ENCODE results near the gene VWF. TPM values are rescaled to one million over a fixed set of nuclear protein-coding genes. Genes with fewer than 3 reads are reported as not detected.

VWF gene
- polyA plus RNA-seq, 1 donor: 41.9 TPM

DNA sequence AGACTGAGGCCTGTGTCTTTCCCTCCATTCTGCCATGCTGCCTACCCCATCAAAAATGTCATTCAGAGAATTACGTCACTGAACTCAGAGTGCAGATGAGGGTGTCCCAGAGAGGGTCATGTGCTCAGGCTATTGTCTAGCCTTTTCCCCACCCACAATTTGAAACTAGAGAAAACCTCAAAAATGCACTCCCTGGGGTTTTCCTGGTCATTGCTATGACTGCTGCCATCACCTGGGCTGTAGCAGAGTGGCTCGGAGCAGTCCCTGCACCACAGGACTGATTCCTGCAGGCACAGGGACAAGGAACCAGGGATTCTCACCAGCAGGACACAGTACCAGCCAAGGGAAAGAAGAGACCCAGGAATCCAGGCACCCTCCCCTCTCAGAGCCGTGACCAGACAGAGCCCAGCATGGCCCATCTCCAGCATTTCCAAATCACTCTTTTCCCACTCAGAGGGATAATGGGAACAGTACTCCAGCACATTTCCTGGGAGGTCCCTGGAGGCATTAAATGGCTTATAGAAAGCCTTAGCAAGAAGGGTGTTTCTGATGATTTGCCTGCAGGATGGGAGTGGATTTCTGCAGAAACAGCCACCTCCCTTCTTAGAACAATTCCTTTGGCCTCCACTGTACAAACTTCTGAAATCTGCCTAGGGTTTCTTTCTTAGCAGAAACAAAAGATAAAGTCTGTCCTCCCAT is 45.9 kb downstream of the VWF start:
- DNase-seq (ENCODE audit: low read depth): no peak

DNA sequence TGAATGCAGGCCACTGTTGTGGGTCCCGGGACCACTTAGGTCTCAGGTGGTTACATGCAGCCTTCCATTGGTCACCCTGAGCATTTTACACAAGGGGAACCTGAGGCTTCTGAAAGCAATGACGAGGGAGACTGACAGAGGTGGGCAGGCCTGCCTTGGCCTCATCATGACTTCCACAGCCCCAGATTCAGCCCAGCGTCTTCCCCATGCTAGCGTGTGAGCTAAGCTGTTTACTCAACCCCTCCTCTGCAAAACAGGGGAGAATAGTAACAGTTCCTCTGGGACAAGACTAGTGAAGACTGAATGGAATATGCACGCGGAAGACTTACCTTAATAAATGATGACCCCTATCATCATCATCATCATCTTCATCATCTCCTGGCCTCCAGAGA is 46.8 kb downstream of the VWF start:
- no peak for DNase-seq (ENCODE audit: low read depth)

DNA sequence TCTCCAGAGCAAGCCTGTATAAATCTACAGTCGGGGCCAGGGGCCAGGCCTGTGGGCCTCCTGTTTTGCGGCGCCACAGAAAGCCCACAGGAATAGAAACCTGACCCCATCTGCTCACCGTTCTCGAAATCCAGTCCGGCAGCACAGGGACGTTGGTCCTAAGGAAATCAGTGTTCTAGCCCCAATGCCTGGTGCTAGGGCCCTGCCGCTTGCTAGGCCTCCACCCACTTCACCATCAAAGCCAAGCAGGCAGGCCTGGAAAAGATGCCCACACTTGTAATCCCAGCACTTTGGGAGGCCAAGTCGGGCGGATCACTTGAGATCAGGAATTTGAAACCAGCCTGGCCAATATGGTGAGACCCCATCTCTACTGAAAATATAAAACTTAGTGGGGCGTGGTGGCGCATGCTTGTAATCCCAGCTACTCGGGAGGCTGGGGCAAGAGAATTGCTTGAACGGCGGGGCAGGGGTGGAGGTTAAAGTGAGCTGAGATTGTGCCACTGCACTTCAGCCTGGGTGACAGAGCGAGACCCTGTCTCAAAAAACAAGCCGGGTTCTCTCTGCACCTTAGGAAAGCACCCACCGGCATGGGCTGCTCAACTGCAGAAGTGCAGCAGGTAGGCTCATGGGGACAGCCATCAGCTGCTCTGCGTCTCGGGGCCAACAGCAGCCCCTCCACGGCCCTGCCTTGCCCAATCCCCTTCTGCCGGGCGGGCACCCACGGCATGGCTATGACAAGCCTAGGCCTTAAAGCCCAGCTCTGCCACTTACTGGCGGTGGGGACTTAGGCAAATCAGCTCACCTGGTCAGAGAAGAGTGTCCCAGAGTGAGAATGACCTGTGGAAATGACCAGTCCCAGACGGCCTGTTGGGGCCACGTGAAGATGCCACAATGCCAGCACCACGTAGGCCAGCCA is 47.4 kb downstream of the VWF start:
- DNase-seq (ENCODE audit: low read depth): no peak

DNA sequence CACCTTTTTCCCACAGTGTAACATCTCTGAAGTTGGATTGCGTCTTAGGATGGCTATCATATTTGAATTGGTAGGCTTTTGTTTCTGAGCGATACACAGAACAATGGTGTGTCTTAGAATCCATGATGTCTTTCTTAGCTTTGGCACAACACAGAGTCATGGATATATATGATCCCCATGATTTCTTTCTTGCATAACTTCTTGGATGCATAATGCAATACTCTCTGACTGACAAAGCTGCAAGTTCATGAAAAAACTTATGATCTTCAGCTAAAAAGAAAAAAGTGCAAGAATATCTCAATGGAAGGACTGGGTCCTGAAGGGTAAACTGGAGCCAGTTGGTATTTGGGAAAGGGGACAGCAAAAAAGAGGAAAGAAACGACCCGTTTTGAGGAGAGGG is 48.1 kb downstream of the VWF start:
- DNase-seq (ENCODE audit: low read depth): no peak

GRCh38 chr12:6074979-6075585 is 49.4 kb downstream of the VWF start:
- no peak for DNase-seq (ENCODE audit: low read depth)

- DNase-seq (ENCODE audit: low read depth): no peak
Measured at GRCh38 chr12:6074427-6074826, 50.0 kb downstream of the VWF start.

DNA sequence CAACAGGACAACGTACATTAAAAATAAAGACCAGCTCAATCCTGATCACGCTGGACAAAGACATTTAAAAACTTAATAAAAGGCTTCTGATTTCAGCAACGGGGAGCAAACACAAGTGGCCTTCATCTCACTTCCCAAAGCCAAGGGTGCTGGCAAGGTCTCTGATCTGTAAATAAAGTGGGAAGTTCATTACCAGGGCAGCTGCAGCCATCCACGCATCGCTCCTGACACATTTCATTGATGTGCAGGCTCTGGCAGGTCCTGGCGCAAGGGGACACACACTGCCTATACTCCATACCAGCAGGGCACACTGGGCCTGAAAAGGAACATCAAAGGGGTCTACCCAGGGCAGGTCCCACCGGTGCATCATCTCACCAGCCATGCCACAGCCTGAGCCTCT is 51.0 kb downstream of the VWF start:
- DNase-seq (ENCODE audit: low read depth): no peak

GRCh38 chr12:6072302-6072752 is 52.1 kb downstream of the VWF start:
- no peak for DNase-seq (ENCODE audit: low read depth)

GRCh38 chr12:6071589-6071988 is 52.9 kb downstream of the VWF start:
- no peak for DNase-seq (ENCODE audit: low read depth)

- DNase-seq (ENCODE audit: low read depth): no peak
Measured at GRCh38 chr12:6070472-6071257, 53.8 kb downstream of the VWF start.

GRCh38 chr12:6069437-6070093 is 54.9 kb downstream of the VWF start:
- no peak for DNase-seq (ENCODE audit: low read depth)

DNA sequence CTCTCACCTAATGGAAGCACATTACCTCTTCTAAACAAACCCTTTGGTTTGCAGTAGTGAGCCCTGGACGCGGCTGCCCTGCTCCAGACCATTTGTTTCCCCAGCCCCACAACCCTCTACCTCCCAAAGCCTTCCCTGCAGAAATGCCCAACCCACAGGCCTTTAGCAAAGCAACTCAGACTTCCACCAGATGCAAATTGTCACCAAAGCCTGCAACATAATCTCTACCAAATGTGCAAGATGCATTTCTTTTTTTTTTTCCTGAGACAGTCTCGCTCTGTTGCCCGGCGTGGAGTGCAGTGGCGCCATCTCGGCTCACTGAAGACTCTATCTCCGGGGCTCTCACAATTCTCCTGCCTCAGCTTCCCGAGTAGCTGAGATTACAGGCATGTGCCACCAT is 56.2 kb downstream of the VWF start:
- no peak for DNase-seq (ENCODE audit: low read depth)

GRCh38 chr12:6067152-6067916 is 57.1 kb downstream of the VWF start:
- no peak for DNase-seq (ENCODE audit: low read depth)

DNA sequence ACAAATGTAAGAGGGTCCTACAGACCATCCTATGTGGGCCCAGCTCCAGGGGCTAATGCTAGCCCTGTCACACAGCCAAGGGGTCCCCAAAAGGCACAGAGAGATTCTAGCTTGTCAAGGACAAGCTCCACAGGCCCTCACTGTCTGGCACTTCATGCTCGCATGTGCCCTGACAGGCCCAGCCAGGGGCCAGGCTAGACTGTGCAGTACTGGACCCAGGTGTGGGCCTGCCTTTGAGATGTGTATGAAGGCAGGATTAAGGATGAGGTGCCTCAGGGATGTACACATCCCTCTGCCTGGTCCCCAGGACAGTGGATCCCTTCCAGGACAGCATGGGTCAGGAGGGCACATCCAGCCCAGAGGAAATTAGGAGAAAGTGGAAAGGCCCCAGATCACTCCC is 57.8 kb downstream of the VWF start:
- no peak for DNase-seq (ENCODE audit: low read depth)

DNA sequence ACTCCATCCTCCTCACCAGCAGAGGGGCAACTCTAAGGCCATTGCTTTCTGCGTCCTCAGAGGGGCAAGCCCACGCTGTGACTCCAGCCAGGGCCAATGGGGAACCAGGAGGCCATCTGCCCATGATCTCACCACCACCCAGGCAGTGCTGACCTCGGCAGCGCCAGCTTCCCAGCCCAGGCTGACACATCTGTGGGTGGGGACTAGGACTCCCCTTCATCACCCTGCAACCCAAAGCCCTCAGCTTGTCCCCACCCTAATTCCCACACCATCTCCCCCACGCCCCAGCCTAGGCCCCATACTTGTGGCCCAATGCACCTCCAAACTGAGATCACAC is 58.6 kb downstream of the VWF start:
- no peak for DNase-seq (ENCODE audit: low read depth)

DNA sequence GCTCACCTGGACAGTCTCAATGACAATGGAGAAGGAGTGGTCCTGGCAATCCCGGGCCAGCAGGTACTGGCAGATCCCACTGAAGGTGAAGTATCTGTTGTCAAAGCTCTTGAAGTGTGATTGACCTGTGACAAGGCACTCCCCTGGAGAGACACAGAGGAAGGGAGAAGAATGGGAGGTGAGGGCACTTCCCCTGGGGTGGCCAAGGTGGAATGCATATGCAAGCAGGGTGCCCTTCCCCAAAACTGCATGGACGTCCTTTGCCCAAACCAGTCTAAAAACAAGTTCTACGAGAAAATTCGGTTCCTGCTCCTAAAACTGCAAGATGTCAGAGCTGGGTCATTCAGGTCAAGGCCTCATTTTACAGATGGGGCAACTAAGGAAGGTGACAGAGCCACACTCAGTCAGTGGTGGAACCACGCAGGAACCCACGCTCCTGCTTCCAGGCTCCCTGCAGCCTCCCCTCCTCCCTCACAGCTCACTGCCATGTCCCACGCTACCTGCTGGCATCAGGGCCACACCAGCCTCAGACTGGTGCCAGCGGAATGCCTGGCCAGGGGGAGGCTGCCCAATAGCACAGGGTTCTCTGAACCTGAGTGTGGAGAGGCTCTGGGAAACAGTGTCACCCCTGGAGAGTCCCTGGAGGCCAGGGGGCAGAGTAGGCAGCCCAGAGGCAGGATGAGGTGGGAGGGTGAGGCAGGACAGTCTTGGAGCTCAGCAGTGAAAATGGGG is 59.2 kb downstream of the VWF start:
- DNase-seq (ENCODE audit: low read depth): no peak

GRCh38 chr12:6062757-6063735 is 61.4 kb downstream of the VWF start:
- no peak for DNase-seq (ENCODE audit: low read depth)

DNA sequence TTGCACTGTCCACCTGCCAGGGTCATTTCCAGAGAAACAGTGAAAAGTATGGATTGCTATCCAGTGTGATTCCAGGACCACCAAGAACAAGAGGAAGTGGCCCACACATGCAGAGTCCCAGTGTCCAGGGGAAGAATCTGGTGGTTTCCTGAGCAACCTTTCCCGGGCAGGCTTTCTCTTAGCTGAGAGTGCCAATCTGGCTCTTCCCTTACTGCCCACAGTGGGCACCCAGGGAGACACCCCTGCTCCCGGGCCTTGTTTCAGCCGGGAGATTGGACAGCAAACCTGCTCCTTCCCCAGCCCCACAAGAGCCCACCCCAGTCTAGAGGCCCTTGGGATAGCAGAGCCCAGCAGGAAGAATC is 62.1 kb downstream of the VWF start:
- DNase-seq (ENCODE audit: low read depth): no peak

DNA sequence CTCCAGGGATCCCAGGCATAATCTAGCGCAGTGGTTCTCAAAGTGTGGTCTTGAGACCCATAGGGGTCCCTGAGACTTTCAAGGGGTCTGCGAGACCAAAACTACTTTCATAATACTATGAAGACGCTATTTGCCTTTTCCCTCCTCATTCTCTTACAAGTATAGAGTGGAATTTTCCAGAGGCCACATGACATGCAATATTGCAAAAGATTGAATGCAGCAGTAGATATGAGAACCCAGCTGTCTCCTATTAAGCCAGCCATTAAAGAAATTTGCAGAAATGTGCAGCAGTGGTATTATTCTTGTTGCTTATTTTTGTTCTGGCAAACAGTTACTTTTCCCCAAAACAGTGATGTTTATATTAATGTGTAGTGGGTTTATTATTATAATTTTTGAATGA is 62.8 kb downstream of the VWF start:
- DNase-seq (ENCODE audit: low read depth): no peak
